ENCODE data around the gene BLM. TPM values are rescaled to one million over a fixed set of nuclear protein-coding genes. Genes with fewer than 3 reads are reported as not detected.
A peak's percentile ranks its signal among the peaks of the same experiment; 100 is the strongest.
"Not testable (repeated sequence)": the region's sequence is repeated elsewhere in the genome, so short reads cannot be mapped to it uniquely, and the experiment has no call there.

Gene BLM
- total RNA-seq, 3 donors from 2014 or later, result 0.33 to 7.4 (median 2.2) TPM

GRCh38 chr15:90840157-90840855, 123.2 kb downstream of the BLM start:
- no peaks in the 10 kb centered on the region for H3K36me3 ChIP-seq
- H3K27me3 ChIP-seq, result no peaks in the 10 kb centered on the region
- no peaks in the 10 kb centered on the region for H3K9me3 ChIP-seq
- intact Hi-C loops (cut with DNase I; ENCODE audit: low total_unique reads), result no loop called here
- no peak for DNase-seq (ENCODE audit: low spot score in 2 of 2)
- peak overlapping the region; percentile 73 to 80 for H3K27ac ChIP-seq
- TF ChIP-seq CTCF (IDR thresholded peaks at IDR 0.05) (no peak), POLR2AphosphoS5 (IDR thresholded peaks at IDR 0.05) (no peak), POLR2A (IDR thresholded peaks at IDR 0.05) (no peak)
- peak overlapping the region in 2 of 3 donors; percentile 15 to 30 for H3K4me3 ChIP-seq
- H3K4me1 ChIP-seq, result peaks cover 0 to 4% of the 10 kb centered on the region in 2 donors

- TF ChIP-seq POLR2A (IDR thresholded peaks at IDR 0.05), result no peak
- TF ChIP-seq CTCF (IDR thresholded peaks at IDR 0.05), result no peak
- no peak for TF ChIP-seq POLR2AphosphoS5 (IDR thresholded peaks at IDR 0.05)
- H3K4me3 ChIP-seq, result no peak overlapping the region
- intact Hi-C loops (cut with DNase I; ENCODE audit: low total_unique reads), result no loop called here
- no peaks in the 10 kb centered on the region for H3K27me3 ChIP-seq
- DNase-seq (ENCODE audit: low spot score in 2 of 2), result no peak
- peaks cover 0 to 4% of the 10 kb centered on the region in 2 donors for H3K4me1 ChIP-seq
- no peaks in the 10 kb centered on the region for H3K36me3 ChIP-seq
- H3K27ac ChIP-seq, result no peak overlapping the region
- no peaks in the 10 kb centered on the region for H3K9me3 ChIP-seq
Observed at GRCh38 chr15:90840954-90841353, 123.8 kb downstream of the BLM start.

GRCh38 chr15:90844696-90845095, 127.5 kb downstream of the BLM start:
- DNase-seq (ENCODE audit: low spot score in 2 of 2), result no peak
- Histone ChIP-seq H3K27me3 (no peaks in the 10 kb centered on the region), H3K9me3 (no peaks in the 10 kb centered on the region), H3K4me1 (peaks cover 0 to 4% of the 10 kb centered on the region in 2 donors), H3K4me3 (no peak overlapping the region), H3K27ac (no peak overlapping the region), H3K36me3 (no peaks in the 10 kb centered on the region)
- TF ChIP-seq POLR2AphosphoS5 (IDR thresholded peaks at IDR 0.05) (no peak), POLR2A (IDR thresholded peaks at IDR 0.05) (no peak), CTCF (IDR thresholded peaks at IDR 0.05) (no peak)
- intact Hi-C loops (cut with DNase I; ENCODE audit: low total_unique reads), result no loop called here

- H3K27ac ChIP-seq, result no peak overlapping the region
- no peaks in the 10 kb centered on the region for H3K9me3 ChIP-seq
- DNase-seq (ENCODE audit: low spot score in 2 of 2), result no peak
- H3K4me3 ChIP-seq, result no peak overlapping the region
- intact Hi-C loops (cut with DNase I; ENCODE audit: low total_unique reads), result no loop called here
- no peaks in the 10 kb centered on the region for H3K36me3 ChIP-seq
- H3K4me1 ChIP-seq, result no peaks in the 10 kb centered on the region
- H3K27me3 ChIP-seq, result no peaks in the 10 kb centered on the region
- no peak for TF ChIP-seq POLR2AphosphoS5 (IDR thresholded peaks at IDR 0.05)
- no peak for TF ChIP-seq CTCF (IDR thresholded peaks at IDR 0.05)
- TF ChIP-seq POLR2A (IDR thresholded peaks at IDR 0.05), result no peak
Observed at GRCh38 chr15:90845201-90845949, 128.2 kb downstream of the BLM start.

GRCh38 chr15:90849424-90849823, 132.3 kb downstream of the BLM start:
- H3K27ac ChIP-seq; H3K4me3 ChIP-seq; H3K4me1 ChIP-seq; DNase-seq (ENCODE audit: low spot score in 2 of 2); intact Hi-C loops (cut with DNase I; ENCODE audit: low total_unique reads); H3K9me3 ChIP-seq; H3K36me3 ChIP-seq; H3K27me3 ChIP-seq: not testable (repeated sequence)

All from breast epithelium (tissue), 4 donors.